Stomach smooth muscle (tissue), 2 donors: ENCODE results near the gene ZNF268.

ENCODE experiments used
- H3K27ac ChIP-seq: one replicate; pipeline ENCODE4 v1.7.0; 2013; ENCODE audit warnings: mild to moderate bottlenecking, low read length, inconsistent platforms
- H3K27me3 ChIP-seq, 2 donors: one replicate each; pipeline ENCODE4 v1.7.0; 2013; ENCODE audit warnings: low read length in 2 of 2; ENCODE audit not compliant: insufficient read depth in 2 of 2, control insufficient read depth in 1 of 2
- H3K36me3 ChIP-seq, 2 donors: one replicate each; pipeline ENCODE4 v1.7.0; 2013; ENCODE audit warnings: low read length in 2 of 2; ENCODE audit not compliant: control insufficient read depth in 2 of 2, insufficient read depth in 2 of 2
- H3K4me1 ChIP-seq: one replicate; pipeline ENCODE4 v1.7.0; 2013; ENCODE audit warnings: low read length; ENCODE audit not compliant: control insufficient read depth, insufficient read depth
- H3K4me3 ChIP-seq, 2 donors: one replicate each; pipeline ENCODE4 v1.7.0; 2013; ENCODE audit warnings: low read length in 2 of 2
- H3K9ac ChIP-seq, 2 donors: one replicate each; pipeline ENCODE4 v1.7.0; 2013; ENCODE audit warnings: low read length in 2 of 2, mild to moderate bottlenecking in 1 of 2
- H3K9me3 ChIP-seq, 2 donors: one replicate each; pipeline ENCODE4 v1.7.0; 2013; ENCODE audit warnings: low read length in 2 of 2; ENCODE audit not compliant: control insufficient read depth in 2 of 2
- donor health status: healthy.
- donor health status: Pancreatic carcinoma.

ZNF268 gene

GRCh38 chr12:133226690-133227089, 45.4 kb downstream of the ZNF268 start:
- Histone ChIP-seq H3K4me1 (no peaks in the 10 kb centered on the region), H3K9ac (no peak overlapping the region), H3K27ac (no peak overlapping the region), H3K4me3 (no peak overlapping the region), H3K9me3 (peaks cover 3 to 10% of the 10 kb centered on the region in 2 donors), H3K27me3 (peaks cover 0 to 2% of the 10 kb centered on the region in 2 donors), H3K36me3 (no peaks in the 10 kb centered on the region)

- H3K27ac ChIP-seq, result no peak overlapping the region
- H3K36me3 ChIP-seq, result no peaks in the 10 kb centered on the region
- H3K9ac ChIP-seq, result no peak overlapping the region
- peaks cover 3 to 6% of the 10 kb centered on the region in 2 donors for H3K9me3 ChIP-seq
- H3K4me1 ChIP-seq, result no peaks in the 10 kb centered on the region
- H3K4me3 ChIP-seq, result no peak overlapping the region
- H3K27me3 ChIP-seq, result peaks cover 0 to 2% of the 10 kb centered on the region in 2 donors
Measured at GRCh38 chr12:133227281-133227852, 46.1 kb downstream of the ZNF268 start.

- Histone ChIP-seq H3K27me3 (peaks cover 0 to 2% of the 10 kb centered on the region in 2 donors), H3K36me3 (no peaks in the 10 kb centered on the region), H3K9me3 (peaks cover 3 to 5% of the 10 kb centered on the region in 2 donors), H3K27ac (no peak overlapping the region), H3K9ac (no peak overlapping the region), H3K4me1 (no peaks in the 10 kb centered on the region), H3K4me3 (no peak overlapping the region)
Measured at GRCh38 chr12:133231001-133231400, 49.7 kb downstream of the ZNF268 start.

GRCh38 chr12:133233006-133233405, 51.7 kb downstream of the ZNF268 start:
- no peaks in the 10 kb centered on the region for H3K36me3 ChIP-seq
- no peak overlapping the region for H3K9ac ChIP-seq
- H3K27me3 ChIP-seq, result peaks cover 2 to 4% of the 10 kb centered on the region in 2 donors
- H3K4me1 ChIP-seq, result no peaks in the 10 kb centered on the region
- peaks cover 3 to 12% of the 10 kb centered on the region in 2 donors for H3K9me3 ChIP-seq
- no peak overlapping the region for H3K4me3 ChIP-seq
- no peak overlapping the region for H3K27ac ChIP-seq

GRCh38 chr12:133233993-133234564, 52.8 kb downstream of the ZNF268 start:
- no peak overlapping the region for H3K4me3 ChIP-seq
- H3K27ac ChIP-seq, result no peak overlapping the region
- H3K4me1 ChIP-seq, result no peaks in the 10 kb centered on the region
- H3K36me3 ChIP-seq, result no peaks in the 10 kb centered on the region
- peaks cover 2 to 4% of the 10 kb centered on the region in 2 donors for H3K27me3 ChIP-seq
- peaks cover 3 to 12% of the 10 kb centered on the region in 2 donors for H3K9me3 ChIP-seq
- H3K9ac ChIP-seq, result no peak overlapping the region

GRCh38 chr12:133234971-133235370, 53.7 kb downstream of the ZNF268 start:
- peaks cover 0 to 10% of the 10 kb centered on the region in 2 donors for H3K9me3 ChIP-seq

GRCh38 chr12:133235401-133236112, 54.3 kb downstream of the ZNF268 start, which contains the start of gene ANHX:
TSS of gene ANHX (minus strand) at chr12:133235877. CDS start at chr12:133234356, 1,521 bp downstream.
- H3K36me3 ChIP-seq, result no peaks in the 10 kb centered on the region
- H3K9ac ChIP-seq, result no peak within 1 kb of the TSS
- peaks cover 2 to 4% of the 10 kb centered on the region in 2 donors for H3K27me3 ChIP-seq
- no peaks in the 10 kb centered on the region for H3K4me1 ChIP-seq
- peaks cover 0 to 8% of the 10 kb centered on the region in 2 donors for H3K9me3 ChIP-seq
- no peak within 1 kb of the TSS for H3K4me3 ChIP-seq
- no peak within 1 kb of the TSS for H3K27ac ChIP-seq

More at GRCh38 chr12:133234971-133235370, 53.7 kb downstream of the ZNF268 start:
- H3K27me3 ChIP-seq, result peaks cover 2 to 4% of the 10 kb centered on the region in 2 donors
- no peak overlapping the region for H3K27ac ChIP-seq
- H3K4me3 ChIP-seq, result no peak overlapping the region
- H3K4me1 ChIP-seq, result no peaks in the 10 kb centered on the region
- H3K9ac ChIP-seq, result no peak overlapping the region
- H3K36me3 ChIP-seq, result no peaks in the 10 kb centered on the region

- Histone ChIP-seq H3K4me3 (no peak overlapping the region), H3K27me3 (peaks cover 0 to 4% of the 10 kb centered on the region in 2 donors), H3K36me3 (no peaks in the 10 kb centered on the region), H3K9me3 (peaks cover 0 to 8% of the 10 kb centered on the region in 2 donors), H3K4me1 (no peaks in the 10 kb centered on the region), H3K27ac (no peak overlapping the region), H3K9ac (no peak overlapping the region)
Measured at GRCh38 chr12:133236144-133236543, 54.8 kb downstream of the ZNF268 start.

GRCh38 chr12:133236556-133236955, 55.3 kb downstream of the ZNF268 start:
- H3K9me3 ChIP-seq, result peaks cover 0 to 8% of the 10 kb centered on the region in 2 donors
- no peak overlapping the region for H3K4me3 ChIP-seq
- no peak overlapping the region for H3K27ac ChIP-seq
- H3K27me3 ChIP-seq, result peaks cover 0 to 4% of the 10 kb centered on the region in 2 donors
- no peaks in the 10 kb centered on the region for H3K4me1 ChIP-seq
- H3K36me3 ChIP-seq, result no peaks in the 10 kb centered on the region
- H3K9ac ChIP-seq, result no peak overlapping the region

GRCh38 chr12:133251732-133252131, 70.4 kb downstream of the ZNF268 start:
- no peak overlapping the region for H3K4me3 ChIP-seq
- no peak overlapping the region for H3K9ac ChIP-seq
- H3K9me3 ChIP-seq, result no peaks in the 10 kb centered on the region
- H3K4me1 ChIP-seq, result no peaks in the 10 kb centered on the region
- no peak overlapping the region for H3K27ac ChIP-seq
- no peaks in the 10 kb centered on the region for H3K27me3 ChIP-seq
- no peaks in the 10 kb centered on the region for H3K36me3 ChIP-seq
